A673 (cell line): ENCODE measurements around the gene CXCL3. TPM values are rescaled to one million over a fixed set of nuclear protein-coding genes. Genes with fewer than 3 reads are reported as not detected.

Experiments used
- BruUV-seq: library from RNA; stranded (reverse); fragments of 400-500 nt; replicated peaks from 2 replicates; lab custom pipeline; 2021; lab: Mats Ljungman, UMichigan
- CTCF ChIA-PET: fragments of 300-600 bp; sonication (Branson Sonifier 250); formaldehyde crosslinking; loops from one replicate; lab custom pipeline; 2022; ENCODE audit warnings: antibody characterized with exemption; lab: Charles Lee
- POLR2A ChIA-PET: fragments of 300-600 bp; sonication (Branson Sonifier 250); formaldehyde crosslinking; loops from one replicate; lab custom pipeline; 2022; ENCODE audit warnings: antibody characterized with exemption; ENCODE audit not compliant: low non-redundant PET; lab: Charles Lee
- DNase-seq: peaks from one replicate; pipeline ENCODE4 v3.0.0-alpha.2; 2015; ENCODE audit warnings: low spot score
- H3K27ac ChIP-seq: fragments of 200-600 bp; sonication (generic); 2 replicates; pipeline ENCODE4 v1.5.1; 2016; ENCODE audit warnings: mixed run types, low read depth, mild to moderate bottlenecking, mixed read lengths, antibody characterized with exemption, low read length; ENCODE audit not compliant: poor library complexity, severe bottlenecking
- H3K27me3 ChIP-seq: fragments of 200-600 bp; sonication (generic); replicated peaks from 2 replicates; pipeline ENCODE4 v1.6.1; 2017; ENCODE audit warnings: mixed run types, low read depth, mild to moderate bottlenecking, mixed read lengths, antibody characterized with exemption, low read length; ENCODE audit not compliant: insufficient read depth, poor library complexity
- H3K36me3 ChIP-seq: fragments of 200-600 bp; sonication (generic); 2 replicates; pipeline ENCODE4 v1.6.1; 2016; ENCODE audit warnings: mixed run types, mild to moderate bottlenecking, mixed read lengths, antibody characterized with exemption, low read length; ENCODE audit not compliant: insufficient read depth, poor library complexity, severe bottlenecking
- H3K4me1 ChIP-seq: fragments of 200-600 bp; sonication (generic); 2 replicates; pipeline ENCODE4 v1.6.1; 2017; ENCODE audit warnings: mixed run types, mild to moderate bottlenecking, mixed read lengths, antibody characterized with exemption, low read length; ENCODE audit not compliant: insufficient read depth, poor library complexity, severe bottlenecking
- H3K4me3 ChIP-seq: fragments of 200-600 bp; sonication (generic); 2 replicates; pipeline ENCODE4 v1.5.1; 2016; ENCODE audit warnings: low read depth, mixed run types, mild to moderate bottlenecking, mixed read lengths, low read length; ENCODE audit not compliant: poor library complexity, severe bottlenecking
- H3K9me3 ChIP-seq: fragments of 200-600 bp; sonication (generic); 2 replicates; pipeline ENCODE4 v1.6.1; 2016; ENCODE audit warnings: mixed run types, low read depth, mild to moderate bottlenecking, mixed read lengths, antibody characterized with exemption, low read length; ENCODE audit not compliant: poor library complexity, severe bottlenecking
- EZH2 ChIP-seq: fragments of 200-600 bp; sonication (generic); IDR thresholded peaks from 2 replicates; pipeline ENCODE4 v1.6.1; 2017; ENCODE audit warnings: borderline replicate concordance, low read depth, mild to moderate bottlenecking, mixed read lengths, antibody characterized with exemption, low read length; ENCODE audit not compliant: poor library complexity, severe bottlenecking
- intact Hi-C: fragments of 100-400 bp; cut with micrococcal nuclease; formaldehyde crosslinking; loops from one replicate; pipeline ENCODE4 v1.10.0; 2022; ENCODE audit not compliant: unreplicated experiment
- total RNA-seq: library from RNA; stranded (reverse); gene quantifications from 2 replicates; pipeline ENCODE4 v1.2.3, GENCODE V29; 2021
- TF ChIP-seq, protein P1 (sequence below): fragments of 300-800, 200-600 bp; sonication (generic); conservative IDR thresholded peaks from 2 replicates; pipeline ENCODE4 v1.5.1; 2017; ENCODE audit warnings: low read depth, mild to moderate bottlenecking, antibody characterized with exemption, low read length, moderate library complexity, mixed read lengths

Gene CXCL3
- total RNA-seq, 1 experiment from 2014 or later: 0.24 TPM

DNA sequence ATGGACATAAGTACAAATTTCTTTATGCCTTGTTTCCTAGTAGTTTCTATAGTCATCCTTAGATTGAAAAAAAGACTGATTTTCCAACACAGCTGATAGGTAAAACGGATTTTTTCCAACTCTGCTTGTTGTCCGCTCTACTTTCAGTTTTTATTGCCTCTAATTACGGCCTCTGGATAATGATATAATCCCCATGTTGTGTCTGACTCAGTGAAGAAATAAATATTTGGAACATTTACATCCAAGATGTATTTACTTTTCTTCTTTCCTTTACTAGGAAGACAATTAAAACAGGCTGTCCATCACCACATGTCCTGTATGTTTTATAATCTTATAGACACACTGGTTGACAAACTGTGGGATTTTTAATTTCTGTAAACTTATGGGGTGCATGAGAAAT, 6.8 kb upstream of the CXCL3 start:
- Histone ChIP-seq H3K27ac (no peak overlapping the region), H3K27me3 (no peaks in the 10 kb centered on the region), H3K36me3 (no peaks in the 10 kb centered on the region), H3K4me3 (no peak overlapping the region), H3K9me3 (peaks cover 8% of the 10 kb centered on the region), H3K4me1 (no peaks in the 10 kb centered on the region)
- POLR2A ChIA-PET: no interaction called here
- BruUV-seq: no TSS peak
- intact Hi-C loops: no loop called here
- DNase-seq: no peak
- CTCF ChIA-PET: no interaction called here
- TF ChIP-seq, protein P1, sequence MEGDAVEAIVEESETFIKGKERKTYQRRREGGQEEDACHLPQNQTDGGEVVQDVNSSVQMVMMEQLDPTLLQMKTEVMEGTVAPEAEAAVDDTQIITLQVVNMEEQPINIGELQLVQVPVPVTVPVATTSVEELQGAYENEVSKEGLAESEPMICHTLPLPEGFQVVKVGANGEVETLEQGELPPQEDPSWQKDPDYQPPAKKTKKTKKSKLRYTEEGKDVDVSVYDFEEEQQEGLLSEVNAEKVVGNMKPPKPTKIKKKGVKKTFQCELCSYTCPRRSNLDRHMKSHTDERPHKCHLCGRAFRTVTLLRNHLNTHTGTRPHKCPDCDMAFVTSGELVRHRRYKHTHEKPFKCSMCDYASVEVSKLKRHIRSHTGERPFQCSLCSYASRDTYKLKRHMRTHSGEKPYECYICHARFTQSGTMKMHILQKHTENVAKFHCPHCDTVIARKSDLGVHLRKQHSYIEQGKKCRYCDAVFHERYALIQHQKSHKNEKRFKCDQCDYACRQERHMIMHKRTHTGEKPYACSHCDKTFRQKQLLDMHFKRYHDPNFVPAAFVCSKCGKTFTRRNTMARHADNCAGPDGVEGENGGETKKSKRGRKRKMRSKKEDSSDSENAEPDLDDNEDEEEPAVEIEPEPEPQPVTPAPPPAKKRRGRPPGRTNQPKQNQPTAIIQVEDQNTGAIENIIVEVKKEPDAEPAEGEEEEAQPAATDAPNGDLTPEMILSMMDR: no peak
- TF ChIP-seq EZH2: no peak

DNA sequence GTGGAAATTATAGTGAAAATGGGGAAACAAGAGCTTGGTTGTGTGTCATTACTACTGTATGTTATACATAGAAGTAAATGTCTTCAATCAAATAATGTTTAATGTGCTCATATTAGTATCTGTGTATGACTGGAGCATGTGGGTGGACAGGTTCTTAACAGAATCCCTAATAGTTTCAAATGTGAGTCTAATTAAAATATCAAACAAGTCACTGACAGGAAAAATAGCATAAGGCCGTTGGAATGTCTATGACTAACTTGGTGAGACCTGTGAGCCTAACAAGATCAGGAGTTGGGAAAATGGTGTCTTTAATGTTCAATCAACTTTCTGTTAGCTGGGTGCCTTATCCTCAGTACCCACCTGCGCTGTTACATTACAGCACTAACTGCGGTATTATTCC, 6.2 kb upstream of the CXCL3 start:
- CTCF ChIA-PET: no interaction called here
- no TSS peak for BruUV-seq

DNA sequence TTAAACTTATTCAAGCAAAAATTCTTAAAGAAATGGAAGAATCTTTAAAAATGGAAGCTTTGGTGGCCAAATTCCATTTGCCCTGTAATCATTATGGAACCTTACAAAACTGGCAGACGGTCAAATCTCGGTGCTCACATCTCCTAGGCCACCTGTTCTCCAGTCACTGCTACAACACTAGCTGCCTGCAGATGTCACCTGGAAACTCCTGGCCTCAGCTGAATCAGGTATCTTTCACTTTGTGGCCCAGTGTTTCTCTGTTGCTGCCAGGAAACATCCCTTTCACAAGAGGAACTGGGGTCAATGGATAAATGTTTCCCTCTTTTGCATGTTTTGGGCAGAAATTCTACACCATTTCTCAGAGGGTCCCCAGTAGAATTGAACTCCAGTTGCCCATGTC, 4.2 kb upstream of the CXCL3 start:
- Histone ChIP-seq H3K36me3 (no peaks in the 10 kb centered on the region), H3K4me3 (no peak overlapping the region), H3K9me3 (peaks cover 8% of the 10 kb centered on the region), H3K27me3 (no peaks in the 10 kb centered on the region), H3K4me1 (no peaks in the 10 kb centered on the region), H3K27ac (no peak overlapping the region)
- DNase-seq: no peak
- ChIA-PET POLR2A (no interaction called here), CTCF (no interaction called here)
- TF ChIP-seq EZH2: no peak
- TF ChIP-seq, protein P1: no peak
- intact Hi-C loops: no loop called here
- no TSS peak for BruUV-seq

More for the DNA sequence above, 6.2 kb upstream of the CXCL3 start:
- H3K27me3 ChIP-seq: no peaks in the 10 kb centered on the region
- intact Hi-C loops: no loop called here
- H3K4me3 ChIP-seq: no peak overlapping the region
- H3K36me3 ChIP-seq: no peaks in the 10 kb centered on the region
- TF ChIP-seq, protein P1: no peak
- TF ChIP-seq EZH2: no peak
- H3K4me1 ChIP-seq: no peaks in the 10 kb centered on the region
- POLR2A ChIA-PET: no interaction called here
- no peak for DNase-seq
- H3K27ac ChIP-seq: no peak overlapping the region
- peaks cover 8% of the 10 kb centered on the region for H3K9me3 ChIP-seq
